ENCODE data around the gene PHLPP1.

GRCh38 chr18:62998443-62998842, 283.1 kb downstream of the PHLPP1 start:
- TF ChIP-seq, protein P1, sequence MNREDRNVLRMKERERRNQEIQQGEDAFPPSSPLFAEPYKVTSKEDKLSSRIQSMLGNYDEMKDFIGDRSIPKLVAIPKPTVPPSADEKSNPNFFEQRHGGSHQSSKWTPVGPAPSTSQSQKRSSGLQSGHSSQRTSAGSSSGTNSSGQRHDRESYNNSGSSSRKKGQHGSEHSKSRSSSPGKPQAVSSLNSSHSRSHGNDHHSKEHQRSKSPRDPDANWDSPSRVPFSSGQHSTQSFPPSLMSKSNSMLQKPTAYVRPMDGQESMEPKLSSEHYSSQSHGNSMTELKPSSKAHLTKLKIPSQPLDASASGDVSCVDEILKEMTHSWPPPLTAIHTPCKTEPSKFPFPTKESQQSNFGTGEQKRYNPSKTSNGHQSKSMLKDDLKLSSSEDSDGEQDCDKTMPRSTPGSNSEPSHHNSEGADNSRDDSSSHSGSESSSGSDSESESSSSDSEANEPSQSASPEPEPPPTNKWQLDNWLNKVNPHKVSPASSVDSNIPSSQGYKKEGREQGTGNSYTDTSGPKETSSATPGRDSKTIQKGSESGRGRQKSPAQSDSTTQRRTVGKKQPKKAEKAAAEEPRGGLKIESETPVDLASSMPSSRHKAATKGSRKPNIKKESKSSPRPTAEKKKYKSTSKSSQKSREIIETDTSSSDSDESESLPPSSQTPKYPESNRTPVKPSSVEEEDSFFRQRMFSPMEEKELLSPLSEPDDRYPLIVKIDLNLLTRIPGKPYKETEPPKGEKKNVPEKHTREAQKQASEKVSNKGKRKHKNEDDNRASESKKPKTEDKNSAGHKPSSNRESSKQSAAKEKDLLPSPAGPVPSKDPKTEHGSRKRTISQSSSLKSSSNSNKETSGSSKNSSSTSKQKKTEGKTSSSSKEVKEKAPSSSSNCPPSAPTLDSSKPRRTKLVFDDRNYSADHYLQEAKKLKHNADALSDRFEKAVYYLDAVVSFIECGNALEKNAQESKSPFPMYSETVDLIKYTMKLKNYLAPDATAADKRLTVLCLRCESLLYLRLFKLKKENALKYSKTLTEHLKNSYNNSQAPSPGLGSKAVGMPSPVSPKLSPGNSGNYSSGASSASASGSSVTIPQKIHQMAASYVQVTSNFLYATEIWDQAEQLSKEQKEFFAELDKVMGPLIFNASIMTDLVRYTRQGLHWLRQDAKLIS (CRISPR knock-in tag; IDR thresholded peaks at IDR 0.05): no peak
- TF ChIP-seq TCF7 (IDR thresholded peaks at IDR 0.05; ENCODE audit: low read depth) (no peak), CTCF (CRISPR knock-in tag; IDR thresholded peaks at IDR 0.05) (no peak), ZNF274 (CRISPR knock-in tag; IDR thresholded peaks at IDR 0.05) (no peak), ZNF350 (CRISPR knock-in tag; IDR thresholded peaks at IDR 0.05; ENCODE audit: borderline replicate concordance, low read depth) (no peak), NCOA5 (CRISPR knock-in tag; IDR thresholded peaks at IDR 0.05) (no peak), ELF1 (CRISPR knock-in tag; IDR thresholded peaks at IDR 0.05) (no peak), FOXM1 (CRISPR knock-in tag; IDR thresholded peaks at IDR 0.05) (no peak), TAF1 (CRISPR knock-in tag; IDR thresholded peaks at IDR 0.05) (no peak), ZNF777 (CRISPR knock-in tag; IDR thresholded peaks at IDR 0.05) (no peak), USF2 (IDR thresholded peaks at IDR 0.05; ENCODE audit: low read depth, low read length) (no peak), USF2 (CRISPR knock-in tag; IDR thresholded peaks at IDR 0.05; ENCODE audit: borderline replicate concordance) (no peak), EED (CRISPR knock-in tag; IDR thresholded peaks at IDR 0.05) (no peak)
- TF ChIP-seq, protein P2, sequence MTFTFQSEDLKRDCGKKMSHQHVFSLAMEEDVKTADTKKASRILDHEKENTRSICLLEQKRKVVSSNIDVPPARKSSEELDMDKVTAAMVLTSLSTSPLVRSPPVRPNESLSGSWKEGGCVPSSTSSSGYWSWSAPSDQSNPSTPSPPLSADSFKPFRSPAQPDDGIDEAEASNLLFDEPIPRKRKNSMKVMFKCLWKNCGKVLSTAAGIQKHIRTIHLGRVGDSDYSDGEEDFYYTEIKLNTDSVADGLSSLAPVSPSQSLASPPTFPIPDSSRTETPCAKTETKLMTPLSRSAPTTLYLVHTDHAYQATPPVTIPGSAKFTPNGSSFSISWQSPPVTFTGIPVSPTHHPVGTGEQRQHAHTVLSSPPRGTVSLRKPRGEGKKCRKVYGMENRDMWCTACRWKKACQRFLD (CRISPR knock-in tag; IDR thresholded peaks at IDR 0.05; ENCODE audit: borderline replicate concordance): no peak
- TF ChIP-seq, protein P3, sequence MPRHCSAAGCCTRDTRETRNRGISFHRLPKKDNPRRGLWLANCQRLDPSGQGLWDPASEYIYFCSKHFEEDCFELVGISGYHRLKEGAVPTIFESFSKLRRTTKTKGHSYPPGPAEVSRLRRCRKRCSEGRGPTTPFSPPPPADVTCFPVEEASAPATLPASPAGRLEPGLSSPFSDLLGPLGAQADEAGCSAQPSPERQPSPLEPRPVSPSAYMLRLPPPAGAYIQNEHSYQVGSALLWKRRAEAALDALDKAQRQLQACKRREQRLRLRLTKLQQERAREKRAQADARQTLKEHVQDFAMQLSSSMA (CRISPR knock-in tag; IDR thresholded peaks at IDR 0.05): no peak
